Spinal cord (tissue), 10 donors: Measurements from ENCODE around the gene OBI1. TPM values are rescaled to one million over a fixed set of nuclear protein-coding genes. Genes with fewer than 3 reads are reported as not detected.

Source experiments
- DNase-seq, 6 donors: peaks; one replicate each; pipeline versions ENCODE4 v3.0.0 to v3.0.0-alpha.2; 2013 to 2015; ENCODE audit warnings: low spot score in 6 of 6, low read depth in 4 of 6
- H3K27ac ChIP-seq: one replicate; pipeline ENCODE4 v1.5.1; 2013; ENCODE audit warnings: low read depth, low read length, control low read depth
- H3K27me3 ChIP-seq: one replicate; pipeline ENCODE4 v1.6.1; 2013; ENCODE audit warnings: low read length; ENCODE audit not compliant: control insufficient read depth, insufficient read depth
- H3K36me3 ChIP-seq: one replicate; pipeline ENCODE4 v1.6.1; 2013; ENCODE audit warnings: low read length; ENCODE audit not compliant: control insufficient read depth, insufficient read depth
- H3K4me1 ChIP-seq: one replicate; pipeline ENCODE4 v1.6.1; 2013; ENCODE audit warnings: low read length; ENCODE audit not compliant: control insufficient read depth, insufficient read depth
- H3K4me3 ChIP-seq: one replicate; pipeline ENCODE4 v1.5.1; 2013; ENCODE audit warnings: low read depth, low read length, control low read depth
- H3K9me3 ChIP-seq: one replicate; pipeline ENCODE4 v1.6.1; 2013; ENCODE audit warnings: low read length; ENCODE audit not compliant: control insufficient read depth, insufficient read depth
- WGBS: methylation state at CpG from one replicate; pipeline ENCODE4 v1.1.5; 2013; ENCODE audit warnings: missing lambda C conversion rate; ENCODE audit not compliant: insufficient coverage; 5-methylcytosine and 5-hydroxymethylcytosine counted together
- polyA plus RNA-seq, 2 donors: library from polyadenylated mRNA; unstranded; fragments of 120-200 nt; gene quantifications; one replicate each; pipeline ENCODE4 v1.2.1, GENCODE V29; 2013; ENCODE audit not compliant: insufficient read length in 2 of 2
- total RNA-seq, 2 donors: library from RNA; depleted of rRNA in 1 of 2; stranded (reverse); fragments of 120-200 nt in 1 of 2; fragments of >200 nt in 1 of 2; gene quantifications; one replicate each; pipeline versions ENCODE4 v1.2.3 to v1.2.4, GENCODE V29; 2013 to 2014
- donor health status: healthy.

The OBI1 gene
- total and polyA plus RNA-seq, 4 donors = 17.1 to 29.6 (median 24.6) TPM

DNA sequence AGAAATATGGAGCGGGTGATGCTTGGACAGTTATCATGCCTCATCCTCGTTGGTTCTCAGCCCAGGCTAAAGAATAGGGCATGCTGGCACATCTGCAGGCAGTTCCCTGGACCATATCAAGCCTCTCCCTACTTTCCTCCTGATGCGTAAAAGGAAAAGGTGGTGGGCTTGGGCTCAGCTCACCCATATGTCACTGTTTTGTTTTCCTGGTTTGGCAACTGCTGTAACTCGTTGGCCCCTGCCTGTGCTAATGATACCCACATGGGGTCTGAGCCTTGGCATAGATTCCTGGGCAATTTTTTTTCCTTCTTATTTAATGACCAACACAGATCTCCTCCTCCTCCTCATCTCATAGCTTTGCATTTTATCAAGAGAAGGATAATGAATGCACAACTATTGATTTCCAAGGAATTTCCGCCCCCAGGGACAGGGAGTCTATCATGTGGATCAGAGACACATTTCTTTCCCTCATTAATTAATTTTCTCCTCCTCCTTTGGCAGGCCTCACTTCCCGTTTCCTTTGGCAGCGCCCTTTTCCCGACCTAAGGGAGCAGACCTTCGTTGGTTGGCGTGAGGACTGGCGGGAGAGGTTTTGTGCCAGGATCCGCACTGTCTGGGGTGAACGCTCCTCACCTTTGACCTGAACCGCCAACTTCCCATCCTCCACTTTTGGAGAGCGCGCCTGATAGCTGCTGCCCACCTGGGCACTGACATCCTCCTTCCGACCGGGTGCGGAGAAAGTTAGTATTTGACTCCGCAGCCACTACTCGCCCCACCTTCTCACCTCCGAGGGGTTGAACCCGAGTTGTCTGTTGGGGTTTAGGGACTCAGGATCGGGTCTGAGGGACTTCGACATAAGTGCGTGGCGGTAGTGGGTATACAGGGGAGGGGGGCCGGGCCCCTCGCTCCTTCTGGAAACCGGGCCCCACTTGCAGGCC is 52.2 kb downstream of the OBI1 start:
- 26% methylated on average over 15 of the region's 30 CpGs for WGBS
- no peak overlapping the region for H3K4me3 ChIP-seq

DNA sequence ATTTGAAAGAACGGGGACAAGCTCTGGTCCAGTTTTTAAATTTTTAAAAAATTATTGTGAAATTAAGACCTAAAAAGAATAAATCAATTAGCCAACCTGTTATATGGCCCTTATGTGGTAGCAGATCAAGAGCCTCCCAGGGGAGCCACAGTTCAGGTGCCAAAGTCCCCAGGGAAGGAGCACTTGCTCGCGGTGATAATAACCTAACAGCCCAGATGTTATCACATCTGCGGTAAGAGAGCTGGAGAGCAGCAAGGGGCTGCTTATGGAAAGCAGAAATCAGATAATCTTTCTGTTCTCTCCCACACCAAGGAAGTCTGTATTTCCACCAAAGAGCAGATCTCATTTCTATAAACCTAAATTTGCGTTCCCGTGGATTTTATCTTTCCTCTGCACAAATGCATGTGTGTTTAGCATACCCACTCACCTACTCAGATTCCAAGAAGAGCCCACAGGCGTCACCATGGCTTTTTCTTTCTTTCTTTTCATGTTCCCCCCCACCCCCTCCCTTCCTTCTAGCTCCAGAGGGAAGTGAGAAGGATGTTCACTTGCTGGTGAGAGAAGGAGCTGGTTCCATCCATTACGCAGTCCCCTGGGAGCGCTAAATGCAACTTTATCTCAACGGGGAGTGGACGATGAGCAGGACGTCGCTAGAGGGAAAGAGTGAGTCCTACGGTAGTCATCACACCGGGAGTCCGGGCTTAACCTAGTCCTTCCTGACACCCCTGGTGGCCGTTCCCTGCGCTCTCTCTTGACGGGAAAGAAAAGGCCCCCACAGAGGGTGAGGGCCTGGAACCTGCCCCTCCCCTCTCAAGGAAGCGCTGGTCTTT is 54.0 kb downstream of the OBI1 start:
- H3K9me3 ChIP-seq = no peaks in the 10 kb centered on the region
- H3K4me1 ChIP-seq = peaks cover 48% of the 10 kb centered on the region
- 26% methylated on average over 18 of the region's 20 CpGs for WGBS

More for the DNA sequence above, 52.2 kb downstream of the OBI1 start:
- peak in 1 of 6 donors; percentile 16 for DNase-seq
- Histone ChIP-seq H3K27ac (no peak overlapping the region), H3K36me3 (peaks cover 2% of the 10 kb centered on the region), H3K27me3 (peaks cover 90% of the 10 kb centered on the region), H3K4me1 (peaks cover 41% of the 10 kb centered on the region), H3K9me3 (no peaks in the 10 kb centered on the region)

DNA sequence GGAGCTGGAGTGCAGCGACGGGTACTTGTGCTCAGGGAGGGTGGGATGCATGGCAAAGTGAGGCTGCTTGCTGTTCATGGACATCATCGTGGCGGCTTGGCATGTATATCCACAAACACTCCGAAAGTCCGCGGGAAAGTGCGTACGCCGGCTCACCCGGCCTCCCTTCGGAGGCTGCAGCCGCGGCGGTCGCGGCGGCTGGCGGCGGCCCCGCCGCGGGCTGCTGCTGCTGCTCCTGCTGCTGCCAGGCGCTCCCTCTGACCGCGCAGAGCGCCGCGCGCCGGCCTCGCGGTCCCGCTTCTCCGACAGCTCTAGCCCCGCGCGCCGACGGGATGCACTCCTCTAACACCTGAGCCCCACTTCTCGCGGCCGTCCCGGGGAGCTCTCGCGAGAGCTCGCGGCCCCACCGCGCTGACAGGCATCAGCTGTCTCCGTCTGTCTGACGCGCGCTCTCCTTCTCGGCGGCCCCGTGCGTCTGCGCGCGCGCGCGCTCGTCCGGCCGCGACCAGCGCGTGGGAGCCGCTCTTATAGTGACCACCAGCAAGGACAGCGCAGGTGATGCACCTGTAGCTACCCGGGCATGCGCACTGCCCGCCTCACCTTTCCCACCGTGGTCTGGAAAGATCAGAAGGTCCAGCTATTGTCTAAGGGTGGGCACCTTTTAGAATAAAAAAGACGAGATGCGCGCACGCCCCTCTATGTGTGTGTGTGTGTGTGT is 55.6 kb downstream of the OBI1 start, which contains the start of gene POU4F1:
Gene POU4F1 (minus strand): TSS at position 313 of the 718 bp plus-strand sequence. CDS start 226 bp downstream, at position 87.
- peaks cover 2% of the 10 kb centered on the region for H3K36me3 ChIP-seq
- H3K27me3 ChIP-seq = peaks cover 96% of the 10 kb centered on the region
- no peaks in the 10 kb centered on the region for H3K9me3 ChIP-seq
- H3K4me1 ChIP-seq = peaks cover 36% of the 10 kb centered on the region
- H3K4me3 ChIP-seq = peak within 1 kb of the TSS; percentile 18
- WGBS = under 1% methylated on average over 76 of the region's 80 CpGs
- peak in 2 of 6 donors; percentile 84 to 93 for DNase-seq
- no peak within 1 kb of the TSS for H3K27ac ChIP-seq

More for the DNA sequence above, 54.0 kb downstream of the OBI1 start:
- Histone ChIP-seq H3K4me3 (no peak overlapping the region), H3K36me3 (peaks cover 2% of the 10 kb centered on the region), H3K27ac (no peak overlapping the region), H3K27me3 (peaks cover 96% of the 10 kb centered on the region)
- peak in 1 of 6 donors; percentile 69 for DNase-seq

DNA sequence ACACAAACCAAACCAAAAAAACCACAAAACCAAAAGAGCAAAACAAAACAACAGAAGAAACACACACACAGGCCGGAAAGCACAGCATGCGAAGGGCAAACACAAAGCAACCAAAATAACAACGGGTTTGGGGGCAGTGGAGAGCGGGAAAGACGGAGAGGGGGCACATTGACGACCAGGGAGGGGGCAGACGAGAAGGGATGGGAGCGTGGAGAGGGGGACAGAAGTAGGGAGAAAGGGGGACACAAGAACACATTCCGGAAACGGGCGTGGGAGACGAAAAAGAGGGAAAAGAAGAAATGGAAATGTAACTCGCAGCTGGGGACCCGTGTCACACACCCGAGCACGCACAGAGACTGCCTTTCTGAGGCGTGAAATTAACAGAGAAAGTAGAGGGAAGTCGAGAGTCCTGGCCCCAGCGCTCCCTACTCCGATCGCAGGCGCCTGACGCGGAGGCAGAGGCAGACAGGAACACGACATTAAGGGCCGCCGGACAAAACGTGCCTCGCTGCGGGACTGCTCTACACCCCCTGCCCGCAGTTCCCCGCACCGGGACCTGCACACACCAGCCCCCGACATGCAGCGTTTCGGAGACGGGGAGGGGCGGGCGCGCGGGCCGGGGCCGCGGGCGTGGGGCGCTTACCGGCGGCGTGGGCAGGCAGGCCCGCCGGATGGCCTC is 56.3 kb downstream of the OBI1 start:
- Histone ChIP-seq H3K27ac (no peak overlapping the region), H3K4me3 (peak overlapping the region; percentile 18), H3K4me1 (peaks cover 30% of the 10 kb centered on the region), H3K27me3 (peaks cover 96% of the 10 kb centered on the region), H3K36me3 (peaks cover 1% of the 10 kb centered on the region), H3K9me3 (no peaks in the 10 kb centered on the region)
- WGBS = 1% methylated on average over 48 of the region's 51 CpGs
- peak in 2 of 6 donors; percentile 49 to 52 for DNase-seq

DNA sequence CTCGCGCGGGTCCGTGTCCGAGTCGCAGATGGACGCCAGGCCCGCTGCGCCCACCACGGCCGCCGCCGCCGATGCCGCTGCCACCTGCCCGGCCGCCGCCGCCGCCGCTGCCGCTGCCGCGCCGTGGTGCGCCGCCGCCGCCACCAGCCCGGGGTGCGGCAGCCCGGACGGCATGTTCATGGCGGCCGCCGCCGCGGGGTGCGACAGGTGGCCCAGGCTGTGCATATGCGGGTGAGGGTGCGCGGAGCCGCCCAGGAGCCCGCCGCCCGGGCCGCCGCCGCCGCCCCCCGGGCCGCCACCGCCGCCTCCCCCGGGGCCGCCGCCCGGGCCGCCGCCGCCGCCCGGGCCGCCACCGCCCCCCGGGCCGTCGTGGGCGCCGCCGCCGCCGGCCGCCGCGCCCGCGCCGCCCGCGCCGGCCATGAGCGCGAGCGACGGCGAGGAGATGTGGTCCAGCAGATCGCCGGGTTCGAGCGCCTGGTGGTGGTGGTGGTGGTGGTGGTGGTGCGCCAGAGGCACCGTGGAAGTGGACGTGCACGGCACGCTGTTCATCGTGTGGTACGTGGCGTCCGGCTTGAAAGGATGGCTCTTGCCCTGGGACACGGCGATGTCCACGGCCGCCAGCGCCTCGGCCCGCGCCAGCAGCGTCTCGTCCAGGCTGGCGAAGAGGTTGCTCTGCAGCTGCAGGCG is 56.9 kb downstream of the OBI1 start:
- Histone ChIP-seq H3K36me3 (no peaks in the 10 kb centered on the region), H3K27ac (no peak overlapping the region), H3K9me3 (no peaks in the 10 kb centered on the region), H3K27me3 (peaks cover 96% of the 10 kb centered on the region), H3K4me1 (peaks cover 26% of the 10 kb centered on the region), H3K4me3 (peak overlapping the region; percentile 9)
- DNase-seq = no peak
- 1% methylated on average over 110 of the region's 112 CpGs for WGBS

DNA sequence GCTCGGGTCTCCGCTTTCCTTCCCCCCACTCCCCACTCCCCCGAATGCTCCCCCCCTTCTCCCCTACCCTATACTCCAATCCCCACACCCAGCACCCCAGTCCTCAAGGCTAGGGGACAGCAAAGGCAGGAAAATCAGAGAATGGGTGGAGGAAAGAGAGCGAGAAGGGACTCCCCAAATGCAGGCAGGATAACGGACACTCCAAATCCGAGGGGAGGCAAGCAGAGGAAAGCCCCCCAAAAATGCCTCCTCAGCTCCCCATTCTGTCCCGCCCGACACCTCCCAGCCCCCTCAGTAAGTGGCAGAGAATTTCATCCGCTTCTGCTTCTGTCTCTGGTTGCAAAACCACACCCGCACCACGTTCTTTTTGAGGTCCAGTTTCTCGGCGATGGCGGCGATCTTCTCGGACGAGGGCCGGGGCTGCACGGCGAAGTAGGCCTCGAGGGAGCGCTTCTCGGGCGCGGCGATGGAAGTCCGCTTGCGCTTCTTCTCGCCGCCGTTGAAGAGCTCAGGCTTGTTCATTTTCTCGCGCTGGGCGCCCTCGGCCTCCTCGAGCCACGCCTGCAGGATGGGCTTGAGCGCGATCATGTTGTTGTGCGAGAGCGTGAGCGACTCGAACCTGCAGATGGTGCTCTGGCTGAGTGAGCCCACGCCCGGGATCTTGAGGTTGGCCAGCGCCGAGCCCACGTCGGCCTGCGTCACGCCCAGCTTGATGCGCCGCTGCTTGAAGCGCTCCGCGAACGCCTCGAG is 57.7 kb downstream of the OBI1 start:
- H3K27ac ChIP-seq = no peak overlapping the region
- no peaks in the 10 kb centered on the region for H3K36me3 ChIP-seq
- H3K9me3 ChIP-seq = no peaks in the 10 kb centered on the region
- peaks cover 96% of the 10 kb centered on the region for H3K27me3 ChIP-seq
- 2% methylated on average over 57 of the region's 58 CpGs for WGBS
- H3K4me1 ChIP-seq = peaks cover 29% of the 10 kb centered on the region
- DNase-seq = peak in 2 of 6 donors; percentile 67 to 80
- H3K4me3 ChIP-seq = peak overlapping the region; percentile 21

DNA sequence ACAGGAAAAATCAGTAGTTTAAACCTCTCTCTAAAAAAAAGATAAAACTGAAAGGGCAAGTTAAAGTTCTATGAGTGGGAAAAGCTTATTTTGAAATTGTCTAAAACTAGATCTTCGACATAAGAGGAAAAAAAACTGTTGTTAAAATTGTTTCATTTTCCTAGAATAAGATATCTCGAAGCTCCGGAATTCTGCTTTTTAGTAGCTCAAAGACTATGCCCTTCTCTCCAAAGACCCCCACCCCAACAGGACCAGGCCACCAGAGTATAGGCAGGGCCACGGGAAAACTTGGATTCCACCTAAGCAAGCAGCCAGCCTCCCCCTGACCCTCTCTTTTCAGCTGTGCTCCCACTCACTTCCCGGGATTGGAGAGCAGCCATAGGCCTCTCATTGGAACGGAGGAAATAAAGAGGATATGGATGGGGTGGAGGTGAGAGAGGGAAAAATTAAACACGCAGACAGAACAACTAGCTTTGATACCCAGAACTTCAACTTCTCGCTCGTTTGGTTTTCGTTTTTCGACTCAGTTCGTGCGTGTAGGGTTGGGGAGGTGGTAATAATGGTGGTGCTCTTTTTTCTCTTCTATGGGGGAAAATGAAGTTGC is 58.6 kb downstream of the OBI1 start:
- Histone ChIP-seq H3K27me3 (peaks cover 96% of the 10 kb centered on the region), H3K4me1 (peaks cover 38% of the 10 kb centered on the region), H3K27ac (no peak overlapping the region), H3K4me3 (no peak overlapping the region), H3K9me3 (no peaks in the 10 kb centered on the region), H3K36me3 (no peaks in the 10 kb centered on the region)
- 10% methylated on average over 7 of the region's 13 CpGs for WGBS
- DNase-seq = peak in 2 of 6 donors; percentile 46 to 59
